ENCODE data around the gene ACSM4. TPM values are rescaled to one million over a fixed set of nuclear protein-coding genes. Genes with fewer than 3 reads are reported as not detected.
"Not testable (repeated sequence)": the region's sequence is repeated elsewhere in the genome, so short reads cannot be mapped to it uniquely, and the experiment has no call there.

The ACSM4 gene
- total RNA-seq, 1 experiment from 2014 or later, result not detected

DNA sequence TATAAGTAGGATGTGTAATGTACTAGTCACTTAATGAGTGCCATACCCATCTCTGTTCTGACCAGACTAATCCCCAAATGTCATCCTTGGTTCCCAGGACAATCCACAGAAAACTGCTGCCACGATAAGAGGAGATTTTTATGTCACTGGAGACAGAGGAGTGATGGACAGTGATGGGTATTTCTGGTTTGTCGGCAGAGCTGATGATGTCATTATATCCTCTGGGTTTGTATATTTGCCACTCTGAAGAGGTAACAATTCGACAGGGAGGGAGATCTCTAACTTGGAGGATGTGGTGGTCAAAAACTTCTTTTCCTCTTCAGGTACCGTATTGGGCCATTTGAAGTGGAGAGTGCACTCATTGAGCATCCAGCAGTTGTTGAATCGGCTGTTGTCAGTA, 20.3 kb downstream of the ACSM4 start:
- no TSS peak for BruUV-seq (replicated peaks)
- Mint-ChIP-seq H3K36me3 (ENCODE audit: insufficient read depth, unreplicated experiment) (no peaks in the 10 kb centered on the region), H3K4me3 (ENCODE audit: unreplicated experiment) (no peak overlapping the region), H3K27me3 (ENCODE audit: insufficient read depth, unreplicated experiment) (peaks cover 43% of the 10 kb centered on the region), H3K4me1 (ENCODE audit: insufficient read depth, unreplicated experiment) (no peaks in the 10 kb centered on the region), H3K27ac (ENCODE audit: low read depth, unreplicated experiment) (no peak overlapping the region), H3K9me3 (ENCODE audit: unreplicated experiment) (no peaks in the 10 kb centered on the region)
- POLR2A ChIA-PET, result no interaction called here
- TF ChIP-seq, protein P1, sequence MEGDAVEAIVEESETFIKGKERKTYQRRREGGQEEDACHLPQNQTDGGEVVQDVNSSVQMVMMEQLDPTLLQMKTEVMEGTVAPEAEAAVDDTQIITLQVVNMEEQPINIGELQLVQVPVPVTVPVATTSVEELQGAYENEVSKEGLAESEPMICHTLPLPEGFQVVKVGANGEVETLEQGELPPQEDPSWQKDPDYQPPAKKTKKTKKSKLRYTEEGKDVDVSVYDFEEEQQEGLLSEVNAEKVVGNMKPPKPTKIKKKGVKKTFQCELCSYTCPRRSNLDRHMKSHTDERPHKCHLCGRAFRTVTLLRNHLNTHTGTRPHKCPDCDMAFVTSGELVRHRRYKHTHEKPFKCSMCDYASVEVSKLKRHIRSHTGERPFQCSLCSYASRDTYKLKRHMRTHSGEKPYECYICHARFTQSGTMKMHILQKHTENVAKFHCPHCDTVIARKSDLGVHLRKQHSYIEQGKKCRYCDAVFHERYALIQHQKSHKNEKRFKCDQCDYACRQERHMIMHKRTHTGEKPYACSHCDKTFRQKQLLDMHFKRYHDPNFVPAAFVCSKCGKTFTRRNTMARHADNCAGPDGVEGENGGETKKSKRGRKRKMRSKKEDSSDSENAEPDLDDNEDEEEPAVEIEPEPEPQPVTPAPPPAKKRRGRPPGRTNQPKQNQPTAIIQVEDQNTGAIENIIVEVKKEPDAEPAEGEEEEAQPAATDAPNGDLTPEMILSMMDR (IDR thresholded peaks at IDR 0.05; ENCODE audit: unreplicated experiment), result no peak
- intact Hi-C loops (cut with micrococcal nuclease), result loop anchor here (10.0 kb wide), 1 partner anchor 109 kb away; no protein-coding TSS in a partner anchor
- CTCF ChIA-PET, result no interaction called here
- no peak for DNase-seq (ENCODE audit: unreplicated experiment)

DNA sequence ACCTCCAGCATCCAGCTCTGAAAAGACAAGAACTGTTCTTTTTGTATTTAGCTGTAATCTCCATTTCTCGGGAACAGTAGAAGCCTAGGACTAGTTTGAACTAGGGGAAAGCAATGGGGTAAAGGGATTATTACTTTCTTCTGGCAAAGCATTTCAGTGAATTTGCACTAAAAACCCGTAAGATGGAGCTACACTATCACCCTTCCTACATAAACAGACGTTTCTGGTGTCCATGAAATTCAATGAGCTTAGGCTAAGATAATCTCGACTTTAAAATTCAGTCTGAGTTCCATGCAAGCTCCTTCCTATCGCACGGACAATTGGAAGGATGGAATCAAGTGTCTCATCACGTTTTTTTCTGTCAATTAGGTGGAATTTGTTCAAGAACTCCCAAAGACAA, 24.0 kb downstream of the ACSM4 start:
- peaks cover 43% of the 10 kb centered on the region for H3K27me3 Mint-ChIP-seq (ENCODE audit: insufficient read depth, unreplicated experiment)
- H3K4me3 Mint-ChIP-seq (ENCODE audit: unreplicated experiment), result no peak overlapping the region
- TF ChIP-seq, protein P1 (IDR thresholded peaks at IDR 0.05; ENCODE audit: unreplicated experiment), result no peak
- CTCF ChIA-PET, result interaction anchor here (0.5 to 3.0 kb wide), 7 partner anchors 15 to 186 kb away, joined by 3 to 17 read pairs (median 3); no protein-coding TSS in a partner anchor
- no TSS peak for BruUV-seq (replicated peaks)
- no peak overlapping the region for H3K27ac Mint-ChIP-seq (ENCODE audit: low read depth, unreplicated experiment)
- no peaks in the 10 kb centered on the region for H3K36me3 Mint-ChIP-seq (ENCODE audit: insufficient read depth, unreplicated experiment)
- no peaks in the 10 kb centered on the region for H3K4me1 Mint-ChIP-seq (ENCODE audit: insufficient read depth, unreplicated experiment)
- peaks cover 7% of the 10 kb centered on the region for H3K9me3 Mint-ChIP-seq (ENCODE audit: unreplicated experiment)
- POLR2A ChIA-PET, result no interaction called here
- DNase-seq (ENCODE audit: unreplicated experiment), result no peak
- intact Hi-C loops (cut with micrococcal nuclease), result loop anchor here (1.0 to 10.0 kb wide), 2 partner anchors 113 to 132 kb away; no protein-coding TSS in a partner anchor

DNA sequence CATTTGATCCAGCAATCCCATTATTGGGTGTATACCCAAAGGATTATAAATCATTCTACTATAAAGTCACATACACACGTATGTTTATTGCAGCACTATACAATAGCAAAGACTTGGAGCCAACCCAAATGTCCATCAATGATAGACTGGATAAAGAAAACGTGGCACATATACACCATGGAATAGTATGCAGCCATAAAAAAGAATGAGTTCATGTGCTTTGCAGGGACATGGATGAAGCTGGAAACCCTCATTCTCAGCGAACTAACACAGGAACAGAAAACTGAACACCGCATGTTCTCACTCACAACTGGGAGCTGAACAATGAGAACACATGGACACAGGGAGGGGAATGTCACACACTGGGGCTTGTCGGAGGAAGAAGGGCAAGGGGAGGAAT, 33.9 kb downstream of the ACSM4 start:
- H3K36me3 Mint-ChIP-seq (ENCODE audit: insufficient read depth, unreplicated experiment); H3K27me3 Mint-ChIP-seq (ENCODE audit: insufficient read depth, unreplicated experiment); H3K27ac Mint-ChIP-seq (ENCODE audit: low read depth, unreplicated experiment); intact Hi-C loops (cut with micrococcal nuclease); H3K4me1 Mint-ChIP-seq (ENCODE audit: insufficient read depth, unreplicated experiment); H3K4me3 Mint-ChIP-seq (ENCODE audit: unreplicated experiment); H3K9me3 Mint-ChIP-seq (ENCODE audit: unreplicated experiment); CTCF ChIA-PET; BruUV-seq (replicated peaks); DNase-seq (ENCODE audit: unreplicated experiment); POLR2A ChIA-PET: not testable (repeated sequence)

DNA sequence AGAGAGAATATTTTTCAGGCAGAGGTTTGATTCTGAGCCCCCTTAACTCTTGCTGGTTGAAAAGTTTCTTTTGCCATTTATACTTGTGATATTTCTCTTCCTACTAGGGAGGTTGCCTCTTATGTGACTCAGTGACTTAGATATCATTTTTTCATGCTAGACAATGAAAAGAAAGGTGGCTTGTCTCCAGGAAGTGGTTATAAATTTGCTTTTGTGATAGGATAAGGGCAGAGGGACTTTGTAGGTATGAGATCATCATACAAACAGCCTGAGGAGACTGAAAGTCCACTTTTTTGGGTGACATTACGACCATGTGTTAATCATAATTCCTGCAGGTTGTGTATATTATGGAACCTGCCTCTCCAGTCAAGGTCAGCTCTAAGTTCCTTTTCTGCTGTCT, 35.8 kb downstream of the ACSM4 start:
- H3K36me3 Mint-ChIP-seq (ENCODE audit: insufficient read depth, unreplicated experiment), result no peaks in the 10 kb centered on the region
- H3K4me1 Mint-ChIP-seq (ENCODE audit: insufficient read depth, unreplicated experiment), result no peaks in the 10 kb centered on the region
- no peak for DNase-seq (ENCODE audit: unreplicated experiment)
- H3K4me3 Mint-ChIP-seq (ENCODE audit: unreplicated experiment), result no peak overlapping the region
- POLR2A ChIA-PET, result no interaction called here
- peaks cover 11% of the 10 kb centered on the region for H3K9me3 Mint-ChIP-seq (ENCODE audit: unreplicated experiment)
- H3K27ac Mint-ChIP-seq (ENCODE audit: low read depth, unreplicated experiment), result no peak overlapping the region
- BruUV-seq (replicated peaks), result no TSS peak
- intact Hi-C loops (cut with micrococcal nuclease), result no loop called here
- CTCF ChIA-PET, result interaction anchor here (0.6 kb wide), 1 partner anchor 558 kb away, joined by 3 read pairs; no protein-coding TSS in a partner anchor
- TF ChIP-seq, protein P1 (IDR thresholded peaks at IDR 0.05; ENCODE audit: unreplicated experiment), result no peak
- no peaks in the 10 kb centered on the region for H3K27me3 Mint-ChIP-seq (ENCODE audit: insufficient read depth, unreplicated experiment)

Data from MCF 10A (cell line).